C4-2B (cell line): ENCODE measurements around the gene KIAA0825.
"Not testable (repeated sequence)": the region's sequence is repeated elsewhere in the genome, so short reads cannot be mapped to it uniquely, and the experiment has no call there.

Experiments
- H3K27ac ChIP-seq: fragments of 450-650 bp; 2 replicates; pipeline ENCODE4 v1.5.1; 2017
- CTCF ChIP-seq: fragments of 450-650 bp; conservative IDR thresholded peaks from 2 replicates; pipeline ENCODE4 v1.5.1; 2017; ENCODE audit warnings: mild to moderate bottlenecking
- ZFX ChIP-seq: fragments of 450-650 bp; IDR thresholded peaks from 2 replicates; pipeline ENCODE4 v1.6.1; 2017

KIAA0825 gene

GRCh38 chr5:94575196-94575595 lies 43.2 kb downstream of the KIAA0825 start:
- TF ChIP-seq CTCF, result no peak
- TF ChIP-seq ZFX, result no peak
- no peak overlapping the region for H3K27ac ChIP-seq

DNA sequence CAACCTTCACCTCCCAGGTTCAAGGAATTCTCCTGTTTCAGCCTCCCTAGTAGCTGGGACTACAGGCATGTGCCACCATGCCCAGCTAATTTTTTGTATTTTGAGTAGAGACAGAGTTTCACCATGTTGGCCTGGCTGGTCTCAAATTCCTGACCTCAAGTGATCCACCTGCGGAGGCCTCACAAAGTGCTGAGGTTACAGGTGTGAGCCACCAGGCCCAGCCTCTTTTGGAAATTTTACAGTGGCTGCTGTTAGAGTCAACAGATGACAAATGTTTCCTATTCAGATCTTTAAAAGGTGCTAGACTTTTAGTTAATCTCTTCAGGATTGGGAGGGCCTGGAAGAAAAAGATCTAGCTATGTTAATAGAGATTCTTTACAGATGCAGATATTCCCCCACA lies 45.1 kb downstream of the KIAA0825 start:
- H3K27ac ChIP-seq, result not testable (repeated sequence)

- H3K27ac ChIP-seq, result no peak overlapping the region
- no peak for TF ChIP-seq CTCF
- no peak for TF ChIP-seq ZFX
These were observed 47.0 kb downstream of the KIAA0825 start for GRCh38 chr5:94571415-94571814.

DNA sequence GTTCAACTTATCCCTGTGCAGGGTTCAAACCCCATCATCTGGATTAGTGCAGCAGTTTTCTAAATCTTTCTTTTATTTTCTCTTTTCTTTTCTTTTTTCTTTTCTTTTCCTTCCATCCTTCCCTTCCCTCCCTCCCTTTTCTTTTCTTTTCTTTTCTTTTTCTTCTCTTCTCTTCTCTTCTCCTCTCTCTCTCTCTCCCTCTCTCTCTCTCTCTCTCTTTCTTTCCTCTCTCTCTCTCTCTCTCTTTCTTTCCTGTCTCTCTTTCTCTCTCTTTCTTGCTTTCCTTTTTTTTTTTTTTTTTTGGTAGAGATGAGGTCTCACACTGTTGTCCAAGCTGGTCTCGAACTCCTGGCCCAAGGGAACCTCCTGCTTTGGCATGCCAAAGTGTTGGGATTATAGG lies 53.6 kb downstream of the KIAA0825 start:
- TF ChIP-seq CTCF (no peak), ZFX (no peak)
- no peak overlapping the region for H3K27ac ChIP-seq

GRCh38 chr5:94562327-94562971 lies 56.0 kb downstream of the KIAA0825 start:
- H3K27ac ChIP-seq, result no peak overlapping the region
- TF ChIP-seq ZFX, result no peak
- no peak for TF ChIP-seq CTCF

GRCh38 chr5:94558028-94558427 lies 60.4 kb downstream of the KIAA0825 start:
- H3K27ac ChIP-seq, result no peak overlapping the region
- TF ChIP-seq ZFX (no peak), CTCF (no peak)

GRCh38 chr5:94551858-94552257 lies 66.5 kb downstream of the KIAA0825 start:
- no peak overlapping the region for H3K27ac ChIP-seq
- no peak for TF ChIP-seq CTCF
- no peak for TF ChIP-seq ZFX
